Right lobe of liver (tissue), 6 donors: ENCODE data around the gene KRT8. TPM values are rescaled to one million over a fixed set of nuclear protein-coding genes. Genes with fewer than 3 reads are reported as not detected.

Experiments
- ATAC-seq, 4 donors: fragments of 200-7000 bp; cut with Tn5 transposase; one replicate each; pipeline ENCODE4 v1.9.1; 2020; ENCODE audit warnings: mild to moderate bottlenecking in 4 of 4, moderate library complexity in 4 of 4
- DNase-seq, 3 donors: peaks; one replicate each; pipeline ENCODE4 v3.0.0-alpha.2; 2020
- H3K27ac ChIP-seq, 3 donors: fragments of 200-600 bp; one replicate each; pipeline ENCODE4 v1.8.0; 2022
- H3K27me3 ChIP-seq, 2 donors: fragments of 200-600 bp; one replicate each; pipeline ENCODE4 v1.8.0; 2022
- H3K36me3 ChIP-seq, 4 donors: fragments of 200-600 bp; sonication (generic) in 1 of 4; one replicate each; pipeline versions ENCODE4 v1.5.1 to v1.8.0; 2017 to 2022; ENCODE audit warnings: control low read depth in 1 of 4
- H3K4me1 ChIP-seq, 4 donors: fragments of 200-600 bp; sonication (generic) in 1 of 4; one replicate each; pipeline versions ENCODE4 v1.5.1 to v1.8.0; 2017 to 2022; ENCODE audit warnings: control low read depth in 1 of 4
- H3K4me3 ChIP-seq, 3 donors: fragments of 200-600 bp; one replicate each; pipeline ENCODE4 v1.8.0; 2022
- H3K9me3 ChIP-seq, 4 donors: fragments of 200-600 bp; sonication (generic) in 1 of 4; one replicate each; pipeline versions ENCODE4 v1.5.1 to v1.8.0; 2017 to 2022; ENCODE audit warnings: control low read depth in 1 of 4
- CTCF ChIP-seq, 4 donors: fragments of 200-600 bp in 3 of 4; fragments of 450-650 bp in 1 of 4; IDR thresholded peaks; one replicate each; pipeline versions ENCODE4 v1.5.1 to v1.8.0; 2016 to 2022; ENCODE audit warnings: antibody characterized with exemption in 4 of 4, mild to moderate bottlenecking in 2 of 4
- POLR2A ChIP-seq: fragments of 450-650 bp; IDR thresholded peaks from one replicate; pipeline ENCODE4 v1.6.1; 2017; ENCODE audit warnings: antibody characterized with exemption, mild to moderate bottlenecking
- WGBS: methylation state at CpG from one replicate; pipeline ENCODE4 v1.1.6; 2018; ENCODE audit warnings: low coverage, low lambda C conversion rate; ENCODE audit not compliant: insufficient coverage; ENCODE audit errors: missing lambda C conversion rate; 5-methylcytosine and 5-hydroxymethylcytosine counted together
- intact Hi-C, 2 donors: fragments of 100-400 bp; cut with DNase I; formaldehyde crosslinking; loops; one replicate each; pipeline versions ENCODE4 v1.11.2 to v1.14.1; 2022
- total RNA-seq, 6 experiments: library from RNA; depleted of rRNA in 2 of 6; stranded (reverse); fragments of >200 nt in 2 of 6; fragmentation: NEBNext Ultra II Directional in 3 of 6; extraction: Animal tissue kit (Norgen Biotek cat#: 25700) in 3 of 6; gene quantifications; one replicate each; pipeline versions ENCODE4 v1.1.0 to v1.2.4, GENCODE V29; 2016 to 2023
- donor health status: DM: no; HTN: yes; CAD: no.
- donor health status: DM: no; HTN: no; CAD: no.
- donor health status: DM: no; HTN: no; CAD: no.
- donor health status: DM: no; HTN: yes; CAD: no.
- donor health status: DM: no; HTN: yes; CAD: no.

The KRT8 gene
- total RNA-seq, 6 experiments from 2014 or later: 149 to 1,003 (median 436) TPM

DNA sequence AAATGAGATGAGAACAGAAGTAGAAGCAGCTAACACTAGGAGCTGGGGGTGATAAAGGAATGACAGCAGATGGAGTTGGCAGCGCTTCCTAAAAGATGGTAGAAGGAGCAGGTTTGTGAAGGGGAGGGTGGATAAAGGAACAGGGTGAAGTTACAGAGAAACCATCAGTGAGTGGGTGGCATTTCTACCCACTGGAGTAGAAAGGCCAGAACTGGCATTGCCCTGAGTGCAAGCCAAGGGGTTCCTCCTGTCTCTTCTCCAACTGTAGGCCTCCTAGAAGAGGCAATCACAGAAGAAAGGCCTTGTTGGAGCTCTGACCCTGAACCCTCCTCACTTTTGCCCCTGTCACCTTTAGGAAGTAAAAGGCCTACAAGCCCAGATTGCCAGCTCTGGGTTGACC is 46.2 kb upstream of the KRT8 start:
- TF ChIP-seq POLR2A (no peak), CTCF (IDR thresholded peaks at IDR 0.05) (no peak)
- Histone ChIP-seq H3K4me1 (peaks cover 0 to 40% (median 16%) of the 10 kb centered on the region in 4 donors), H3K27ac (peak overlapping the region; percentile 18 to 94 (median 85)), H3K36me3 (peaks cover 0 to 30% (median 20%) of the 10 kb centered on the region in 4 donors), H3K4me3 (peak overlapping the region in 2 of 3 donors; percentile 87 to 90), H3K27me3 (no peaks in the 10 kb centered on the region), H3K9me3 (no peaks in the 10 kb centered on the region)
- WGBS: 64% methylated on average over 1 of the region's 1 CpG
- ATAC-seq (no peak), DNase-seq (no peak)
- intact Hi-C loops: no loop called here

GRCh38 chr12:52950553-52950952 is 45.7 kb upstream of the KRT8 start:
- 22% methylated on average over 7 of the region's 7 CpGs for WGBS
- H3K36me3 ChIP-seq: peaks cover 0 to 30% (median 20%) of the 10 kb centered on the region in 4 donors
- intact Hi-C loops: no loop called here

DNA sequence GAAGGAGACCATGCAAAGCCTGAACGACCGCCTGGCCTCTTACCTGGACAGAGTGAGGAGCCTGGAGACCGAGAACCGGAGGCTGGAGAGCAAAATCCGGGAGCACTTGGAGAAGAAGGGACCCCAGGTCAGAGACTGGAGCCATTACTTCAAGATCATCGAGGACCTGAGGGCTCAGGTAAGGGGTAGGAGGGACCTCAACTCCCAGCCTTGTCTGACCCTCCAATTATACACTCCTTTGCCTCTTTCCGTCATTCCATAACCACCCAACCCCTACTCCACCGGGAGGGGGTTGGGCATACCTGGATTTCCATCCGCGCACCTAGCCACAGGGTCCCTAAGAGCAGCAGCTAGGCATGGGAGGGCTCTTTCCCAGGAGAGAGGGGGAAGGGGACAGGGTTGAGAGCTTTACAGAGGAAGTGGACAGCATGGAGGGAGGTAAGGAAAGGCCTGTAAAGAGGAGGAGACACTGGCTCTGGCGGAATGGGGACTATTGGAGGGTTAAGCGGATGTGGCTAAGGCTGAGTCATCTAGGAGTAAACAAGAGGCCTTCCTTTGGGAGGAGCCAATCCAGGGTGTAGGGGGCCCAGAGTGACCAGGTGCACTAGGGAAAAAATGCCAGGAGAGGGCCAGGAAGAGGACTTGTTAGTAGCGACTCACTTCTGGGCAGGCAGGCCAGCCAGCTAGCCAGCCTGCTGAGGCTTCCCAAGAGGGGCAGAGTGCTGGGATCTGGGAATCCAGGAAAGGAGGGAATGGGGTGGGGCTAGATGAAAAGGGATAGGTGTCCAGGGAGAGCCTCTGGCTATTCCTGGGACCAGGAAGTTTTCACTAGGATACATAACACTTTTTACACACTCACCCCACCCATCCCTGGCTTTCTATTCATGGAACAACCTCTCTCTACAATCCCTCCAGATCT is 44.8 kb upstream of the KRT8 start:
- H3K27ac ChIP-seq: peak overlapping the region; percentile 82 to 94 (median 85)
- DNase-seq (peak in 2 of 3 donors; percentile 48 to 71), ATAC-seq (peak; percentile 38 to 62 (median 48))
- intact Hi-C loops: no loop called here
- TF ChIP-seq POLR2A (peak; percentile 71), CTCF (IDR thresholded peaks at IDR 0.05) (no peak)
- peaks cover 0 to 48% (median 18%) of the 10 kb centered on the region in 4 donors for H3K4me1 ChIP-seq
- peak overlapping the region; percentile 80 to 90 (median 87) for H3K4me3 ChIP-seq
- H3K36me3 ChIP-seq: peaks cover 0 to 30% (median 20%) of the 10 kb centered on the region in 4 donors
- H3K9me3 ChIP-seq: no peaks in the 10 kb centered on the region
- WGBS: 15% methylated on average over 13 of the region's 13 CpGs
- H3K27me3 ChIP-seq: no peaks in the 10 kb centered on the region

More at GRCh38 chr12:52950553-52950952, 45.7 kb upstream of the KRT8 start:
- ATAC-seq (no peak), DNase-seq (no peak)
- Histone ChIP-seq H3K27ac (peak overlapping the region; percentile 82 to 94 (median 85)), H3K4me1 (peaks cover 0 to 43% (median 18%) of the 10 kb centered on the region in 4 donors), H3K9me3 (no peaks in the 10 kb centered on the region), H3K27me3 (no peaks in the 10 kb centered on the region), H3K4me3 (peak overlapping the region; percentile 80 to 90 (median 87))
- TF ChIP-seq CTCF (IDR thresholded peaks at IDR 0.05): no peak
- no peak for TF ChIP-seq POLR2A

DNA sequence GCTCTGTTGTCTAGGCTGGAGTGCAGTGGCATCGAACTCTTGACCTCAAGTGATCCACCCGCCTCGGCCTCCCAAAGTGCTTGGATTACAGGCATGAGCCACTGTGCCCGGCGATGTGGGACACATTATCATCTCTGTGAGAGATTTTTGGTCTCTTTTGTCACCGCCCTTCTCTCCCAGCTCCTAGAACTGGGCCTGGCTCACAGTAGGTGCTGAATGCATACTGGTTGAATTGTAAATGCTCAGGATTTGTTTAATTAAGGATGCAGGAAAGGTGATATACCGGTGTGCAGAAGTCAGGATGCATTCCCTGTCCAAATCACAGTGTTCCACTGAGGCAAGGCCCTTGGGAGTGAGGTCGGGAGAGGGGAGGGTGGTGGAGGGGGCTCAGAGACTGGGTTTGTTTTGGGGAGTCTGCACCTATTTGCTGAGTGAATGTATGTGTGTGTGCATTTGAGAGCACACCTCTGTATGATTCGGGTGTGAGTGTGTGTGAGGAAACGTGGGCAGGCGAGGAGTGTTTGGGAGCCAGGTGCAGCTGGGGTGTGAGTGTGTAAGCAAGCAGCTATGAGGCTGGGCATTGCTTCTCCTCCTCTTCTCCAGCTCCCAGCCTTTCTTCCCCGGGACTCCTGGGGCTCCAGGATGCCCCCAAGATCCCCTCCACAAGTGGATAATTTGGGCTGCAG is 43.0 kb upstream of the KRT8 start:
- ATAC-seq (no peak), DNase-seq (no peak)
- Histone ChIP-seq H3K27ac (peak overlapping the region; percentile 88 to 95 (median 94)), H3K27me3 (no peaks in the 10 kb centered on the region), H3K9me3 (no peaks in the 10 kb centered on the region), H3K4me3 (peak overlapping the region in 2 of 3 donors; percentile 80 to 87), H3K4me1 (peaks cover 0 to 48% (median 18%) of the 10 kb centered on the region in 4 donors), H3K36me3 (peaks cover 0 to 27% (median 18%) of the 10 kb centered on the region in 4 donors)
- WGBS: 48% methylated on average over 11 of the region's 12 CpGs
- TF ChIP-seq POLR2A (no peak), CTCF (IDR thresholded peaks at IDR 0.05) (no peak)
- intact Hi-C loops: no loop called here
